Esophagus muscularis mucosa (tissue), 3 donors: ENCODE data around the gene KLRF1.

Source experiments
- POLR2A ChIP-seq: fragments of 450-650 bp; IDR thresholded peaks from one replicate; pipeline ENCODE4 v1.6.1; 2017; ENCODE audit warnings: antibody characterized with exemption, moderate library complexity, mild to moderate bottlenecking, low read depth
- POLR2AphosphoS5 ChIP-seq, 2 donors: sonication (generic); formaldehyde crosslinking; IDR thresholded peaks; one replicate each; pipeline ENCODE4 v1.6.1; 2017; ENCODE audit warnings: antibody characterized with exemption in 2 of 2
- TF ChIP-seq, protein P1 (sequence below), 3 experiments: fragments of 200-600 bp in 2 of 3; fragments of 450-650 bp in 1 of 3; sonication (generic) in 2 of 3; IDR thresholded peaks; one replicate each; pipeline ENCODE4 v1.5.1; 2017 to 2019; ENCODE audit warnings: antibody characterized with exemption in 3 of 3, mild to moderate bottlenecking in 2 of 3, moderate library complexity in 1 of 3

DNA sequence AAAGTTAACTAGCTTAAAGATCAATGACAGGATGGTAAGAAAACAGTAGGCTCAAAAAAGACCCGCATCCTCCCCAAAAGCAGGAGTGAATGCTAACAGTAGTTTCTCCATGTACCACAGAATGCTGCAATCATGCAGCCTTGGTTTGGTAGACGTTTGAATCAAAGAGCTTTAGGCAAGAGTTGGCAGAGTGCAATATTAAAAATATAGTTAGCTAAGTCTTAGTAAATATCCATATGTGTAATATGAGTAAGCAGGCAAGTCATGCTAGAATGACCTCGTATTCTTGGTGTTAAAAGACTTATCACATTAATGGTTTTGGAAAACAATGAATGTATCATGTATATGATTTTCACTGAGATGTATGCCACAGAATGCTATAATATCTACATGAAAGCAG lies 18.8 kb upstream of the KLRF1 start:
- TF ChIP-seq POLR2A (no peak), POLR2AphosphoS5 (IDR thresholded peaks at IDR 0.05) (no peak)
- TF ChIP-seq, protein P1, sequence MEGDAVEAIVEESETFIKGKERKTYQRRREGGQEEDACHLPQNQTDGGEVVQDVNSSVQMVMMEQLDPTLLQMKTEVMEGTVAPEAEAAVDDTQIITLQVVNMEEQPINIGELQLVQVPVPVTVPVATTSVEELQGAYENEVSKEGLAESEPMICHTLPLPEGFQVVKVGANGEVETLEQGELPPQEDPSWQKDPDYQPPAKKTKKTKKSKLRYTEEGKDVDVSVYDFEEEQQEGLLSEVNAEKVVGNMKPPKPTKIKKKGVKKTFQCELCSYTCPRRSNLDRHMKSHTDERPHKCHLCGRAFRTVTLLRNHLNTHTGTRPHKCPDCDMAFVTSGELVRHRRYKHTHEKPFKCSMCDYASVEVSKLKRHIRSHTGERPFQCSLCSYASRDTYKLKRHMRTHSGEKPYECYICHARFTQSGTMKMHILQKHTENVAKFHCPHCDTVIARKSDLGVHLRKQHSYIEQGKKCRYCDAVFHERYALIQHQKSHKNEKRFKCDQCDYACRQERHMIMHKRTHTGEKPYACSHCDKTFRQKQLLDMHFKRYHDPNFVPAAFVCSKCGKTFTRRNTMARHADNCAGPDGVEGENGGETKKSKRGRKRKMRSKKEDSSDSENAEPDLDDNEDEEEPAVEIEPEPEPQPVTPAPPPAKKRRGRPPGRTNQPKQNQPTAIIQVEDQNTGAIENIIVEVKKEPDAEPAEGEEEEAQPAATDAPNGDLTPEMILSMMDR (IDR thresholded peaks at IDR 0.05): no peak
